ENCODE data around the gene ZC2HC1C.
A peak's percentile ranks its signal among the peaks of the same experiment; 100 is the strongest.
"Not testable (repeated sequence)": the region's sequence is repeated elsewhere in the genome, so short reads cannot be mapped to it uniquely, and the experiment has no call there.

Gene ZC2HC1C

GRCh38 chr14:75120541-75121291 is 51.3 kb downstream of the ZC2HC1C start:
- no peak for DNase-seq (ENCODE audit: low read depth)
- TF ChIP-seq, protein P1, sequence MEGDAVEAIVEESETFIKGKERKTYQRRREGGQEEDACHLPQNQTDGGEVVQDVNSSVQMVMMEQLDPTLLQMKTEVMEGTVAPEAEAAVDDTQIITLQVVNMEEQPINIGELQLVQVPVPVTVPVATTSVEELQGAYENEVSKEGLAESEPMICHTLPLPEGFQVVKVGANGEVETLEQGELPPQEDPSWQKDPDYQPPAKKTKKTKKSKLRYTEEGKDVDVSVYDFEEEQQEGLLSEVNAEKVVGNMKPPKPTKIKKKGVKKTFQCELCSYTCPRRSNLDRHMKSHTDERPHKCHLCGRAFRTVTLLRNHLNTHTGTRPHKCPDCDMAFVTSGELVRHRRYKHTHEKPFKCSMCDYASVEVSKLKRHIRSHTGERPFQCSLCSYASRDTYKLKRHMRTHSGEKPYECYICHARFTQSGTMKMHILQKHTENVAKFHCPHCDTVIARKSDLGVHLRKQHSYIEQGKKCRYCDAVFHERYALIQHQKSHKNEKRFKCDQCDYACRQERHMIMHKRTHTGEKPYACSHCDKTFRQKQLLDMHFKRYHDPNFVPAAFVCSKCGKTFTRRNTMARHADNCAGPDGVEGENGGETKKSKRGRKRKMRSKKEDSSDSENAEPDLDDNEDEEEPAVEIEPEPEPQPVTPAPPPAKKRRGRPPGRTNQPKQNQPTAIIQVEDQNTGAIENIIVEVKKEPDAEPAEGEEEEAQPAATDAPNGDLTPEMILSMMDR (IDR thresholded peaks at IDR 0.05; ENCODE audit: control insufficient read depth, extremely low read depth, insufficient read depth), result no peak
- no peak overlapping the region for H3K4me3 ChIP-seq (ENCODE audit: low read depth, low read length)

- no peak overlapping the region for H3K4me3 ChIP-seq (ENCODE audit: low read depth, low read length)
- no peak for DNase-seq (ENCODE audit: low read depth)
- TF ChIP-seq, protein P1 (IDR thresholded peaks at IDR 0.05; ENCODE audit: control insufficient read depth, extremely low read depth, insufficient read depth), result no peak
Measured at GRCh38 chr14:75121552-75121951, 52.1 kb downstream of the ZC2HC1C start.

- TF ChIP-seq, protein P1 (IDR thresholded peaks at IDR 0.05; ENCODE audit: control insufficient read depth, extremely low read depth, insufficient read depth), result no peak
- no peak overlapping the region for H3K4me3 ChIP-seq (ENCODE audit: low read depth, low read length)
- DNase-seq (ENCODE audit: low read depth), result no peak
Measured at GRCh38 chr14:75123991-75124390, 54.5 kb downstream of the ZC2HC1C start.

GRCh38 chr14:75125617-75126016 is 56.2 kb downstream of the ZC2HC1C start:
- DNase-seq (ENCODE audit: low read depth), result no peak
- TF ChIP-seq, protein P1 (IDR thresholded peaks at IDR 0.05; ENCODE audit: control insufficient read depth, extremely low read depth, insufficient read depth), result no peak
- peak overlapping the region; percentile 87 for H3K4me3 ChIP-seq (ENCODE audit: low read depth, low read length)

GRCh38 chr14:75126121-75126544 is 56.7 kb downstream of the ZC2HC1C start:
- TF ChIP-seq, protein P1 (IDR thresholded peaks at IDR 0.05; ENCODE audit: control insufficient read depth, extremely low read depth, insufficient read depth), result no peak
- peak overlapping the region; percentile 87 for H3K4me3 ChIP-seq (ENCODE audit: low read depth, low read length)
- no peak for DNase-seq (ENCODE audit: low read depth)

GRCh38 chr14:75126679-75127473 is 57.4 kb downstream of the ZC2HC1C start, which contains the start of gene NEK9:
Gene NEK9 (minus strand): TSS chr14:75127048. CDS start chr14:75126921, 127 bp downstream.
- peak; percentile 76 for DNase-seq (ENCODE audit: low read depth)
- H3K4me3 ChIP-seq (ENCODE audit: low read depth, low read length), result peak within 1 kb of the TSS; percentile 87
- TF ChIP-seq, protein P1 (IDR thresholded peaks at IDR 0.05; ENCODE audit: control insufficient read depth, extremely low read depth, insufficient read depth), result no peak

DNA sequence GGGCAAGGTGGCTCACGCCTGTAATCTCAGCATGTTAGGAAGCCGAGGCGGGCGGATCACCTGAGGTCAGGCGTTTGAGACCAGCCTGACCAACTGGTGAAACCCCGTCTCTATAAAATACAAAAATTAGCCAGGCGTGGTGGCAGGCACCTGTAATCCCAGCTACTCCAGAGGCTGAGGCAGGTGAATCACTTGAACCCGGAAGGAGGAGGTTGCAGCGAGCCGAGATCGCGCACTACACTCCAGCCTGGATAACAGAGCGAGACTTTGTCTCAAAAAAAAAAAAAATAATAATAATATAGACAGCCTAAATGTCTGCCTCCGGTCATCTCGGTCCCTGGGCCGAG is 58.0 kb downstream of the ZC2HC1C start:
- peak overlapping the region; percentile 87 for H3K4me3 ChIP-seq (ENCODE audit: low read depth, low read length)
- not testable (repeated sequence) for DNase-seq (ENCODE audit: low read depth)
